Measurements from ENCODE around the gene FBXL7. TPM values are rescaled to one million over a fixed set of nuclear protein-coding genes. Genes with fewer than 3 reads are reported as not detected.

FBXL7 gene
- total and polyA plus RNA-seq, 5 experiments from 2014 or later, result not detected

GRCh38 chr5:15703901-15704300 is 203.9 kb downstream of the FBXL7 start:
- H3K36me3 Mint-ChIP-seq, result no peaks in the 10 kb centered on the region
- POLR2A ChIA-PET, result no interaction called here
- H3K4me1 Mint-ChIP-seq, result no peaks in the 10 kb centered on the region
- DNase-seq (no peak), ATAC-seq (no peak)
- H3K9me3 Mint-ChIP-seq, result peaks cover 0 to 28% (median 6%) of the 10 kb centered on the region in 9 donors
- no peak overlapping the region for H3K27ac Mint-ChIP-seq
- H3K4me3 Mint-ChIP-seq, result no peak overlapping the region
- peaks cover 0 to 4% (median 0%) of the 10 kb centered on the region in 5 donors for H3K27me3 Mint-ChIP-seq

DNA sequence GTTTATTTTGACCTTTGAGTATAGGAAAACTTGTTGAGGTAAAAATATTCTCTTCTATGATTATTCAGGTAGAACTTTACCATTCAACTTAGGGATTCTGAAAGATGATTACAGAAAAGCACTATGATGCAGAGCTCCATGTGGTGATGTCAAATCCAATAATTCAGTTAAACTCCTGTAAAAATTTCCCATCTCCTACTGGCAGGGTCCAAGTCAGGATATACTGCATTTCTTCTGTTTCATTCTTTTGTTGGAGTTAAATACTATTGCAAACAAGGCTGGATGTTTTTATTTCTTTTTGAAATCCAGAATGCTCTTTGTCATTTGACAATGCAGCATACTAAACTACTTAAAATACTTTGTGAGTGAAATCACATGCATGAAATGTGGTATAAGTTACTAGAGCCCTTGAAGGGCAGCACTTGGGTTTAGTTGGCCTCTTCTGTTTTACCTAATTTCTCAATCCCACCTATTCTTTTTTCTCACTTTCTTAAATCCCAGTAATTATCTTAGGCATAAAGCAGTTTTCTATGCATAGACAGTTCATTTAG is 204.5 kb downstream of the FBXL7 start:
- Mint-ChIP-seq H3K4me3 (no peak overlapping the region), H3K27me3 (peaks cover 0 to 4% (median 0%) of the 10 kb centered on the region in 5 donors), H3K36me3 (no peaks in the 10 kb centered on the region), H3K9me3 (peaks cover 0 to 22% (median 6%) of the 10 kb centered on the region in 9 donors), H3K27ac (no peak overlapping the region), H3K4me1 (no peaks in the 10 kb centered on the region)
- ATAC-seq, result no peak
- no peak for DNase-seq
- POLR2A ChIA-PET, result no interaction called here

DNA sequence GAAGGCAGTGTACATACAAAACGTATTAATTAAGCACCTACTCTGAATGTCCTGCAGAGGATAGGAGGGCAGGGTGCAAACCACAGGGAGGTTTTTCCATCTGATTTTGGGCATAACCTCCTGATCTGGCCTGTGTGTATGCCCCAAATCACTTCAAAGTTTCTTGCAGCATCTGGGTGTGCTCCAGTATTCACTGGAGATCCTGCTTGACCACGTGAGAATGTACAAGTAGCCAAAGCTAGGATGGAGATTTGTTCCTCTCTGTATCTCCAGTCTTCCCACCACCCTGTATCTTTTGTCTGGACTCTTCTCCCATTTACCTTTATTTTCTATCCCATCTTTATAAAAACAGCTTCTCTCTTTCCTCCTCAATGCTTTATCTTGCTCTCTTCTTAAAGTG is 207.7 kb downstream of the FBXL7 start:
- no peaks in the 10 kb centered on the region for H3K4me1 Mint-ChIP-seq
- H3K9me3 Mint-ChIP-seq, result peaks cover 0 to 25% (median 9%) of the 10 kb centered on the region in 9 donors
- H3K27ac Mint-ChIP-seq, result no peak overlapping the region
- no peak for DNase-seq
- no peak overlapping the region for H3K4me3 Mint-ChIP-seq
- POLR2A ChIA-PET, result no interaction called here
- no peak for ATAC-seq
- H3K27me3 Mint-ChIP-seq, result peaks cover 0 to 4% (median 0%) of the 10 kb centered on the region in 5 donors
- peaks cover 0 to 6% (median 0%) of the 10 kb centered on the region in 3 donors for H3K36me3 Mint-ChIP-seq

DNA sequence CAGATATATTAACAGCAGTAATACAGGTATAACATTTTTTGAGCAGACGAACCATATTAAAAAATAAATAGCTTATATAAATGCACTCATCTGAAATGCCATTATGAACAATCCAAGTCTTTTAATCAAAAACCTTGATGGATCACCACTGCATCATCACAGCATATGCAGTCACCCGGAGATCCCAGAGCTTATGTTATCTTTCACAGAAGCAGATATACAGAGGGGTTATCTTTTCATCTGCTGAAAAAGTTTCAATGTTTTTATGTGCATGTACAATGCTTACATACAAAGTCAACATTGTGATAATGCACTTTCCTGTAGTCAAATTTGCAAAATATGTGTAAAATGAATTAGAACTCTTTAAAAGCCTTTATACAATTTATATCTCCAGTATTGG is 211.9 kb downstream of the FBXL7 start:
- H3K9me3 Mint-ChIP-seq, result peaks cover 0 to 15% (median 9%) of the 10 kb centered on the region in 9 donors
- H3K4me1 Mint-ChIP-seq, result no peaks in the 10 kb centered on the region
- DNase-seq (no peak), ATAC-seq (no peak)
- H3K36me3 Mint-ChIP-seq, result peaks cover 0 to 6% (median 0%) of the 10 kb centered on the region in 3 donors
- H3K4me3 Mint-ChIP-seq, result no peak overlapping the region
- POLR2A ChIA-PET, result no interaction called here
- peaks cover 0 to 4% (median 0%) of the 10 kb centered on the region in 5 donors for H3K27me3 Mint-ChIP-seq
- no peak overlapping the region for H3K27ac Mint-ChIP-seq

DNA sequence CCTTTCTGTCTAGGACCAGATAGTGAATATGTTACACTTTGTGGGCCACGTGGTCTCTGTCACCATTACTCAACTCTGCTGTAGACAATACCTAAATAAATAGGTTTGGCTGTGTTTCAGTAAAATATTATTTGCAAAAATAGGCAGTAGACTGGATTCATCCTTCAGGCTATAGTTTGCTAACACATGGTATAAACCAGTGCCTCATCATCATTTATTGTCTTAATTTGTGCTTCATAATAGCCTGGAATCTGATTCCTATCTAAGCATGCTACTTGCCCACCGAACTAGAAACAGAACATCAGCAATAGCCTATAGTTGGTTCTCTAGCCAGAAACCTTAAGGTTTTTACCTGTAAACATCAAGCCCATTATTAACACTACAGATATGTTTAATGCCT is 215.6 kb downstream of the FBXL7 start:
- POLR2A ChIA-PET, result no interaction called here
- peaks cover 0 to 7% (median 5%) of the 10 kb centered on the region in 9 donors for H3K9me3 Mint-ChIP-seq

DNA sequence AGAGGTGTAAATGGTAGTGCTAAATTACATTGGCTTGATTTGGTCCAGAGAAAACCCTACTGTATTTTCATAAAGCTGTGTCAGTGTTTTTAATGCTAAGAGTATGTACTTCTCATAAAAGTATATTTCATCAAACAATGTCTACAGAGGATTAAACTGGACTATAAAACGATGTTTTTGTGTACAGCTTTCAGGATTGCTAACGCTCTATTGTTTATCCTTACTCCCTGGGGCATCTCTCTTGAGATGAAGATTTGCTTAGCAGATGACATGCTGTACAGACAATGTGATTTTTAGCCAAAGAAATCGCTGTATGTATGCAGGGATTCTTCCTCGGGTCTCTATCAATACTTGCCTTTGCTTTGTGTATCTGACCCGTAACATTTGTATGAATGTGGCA is 216.0 kb downstream of the FBXL7 start:
- POLR2A ChIA-PET, result no interaction called here
- Mint-ChIP-seq H3K4me3 (no peak overlapping the region), H3K9me3 (peaks cover 0 to 5% (median 2%) of the 10 kb centered on the region in 9 donors), H3K36me3 (peaks cover 0 to 5% (median 0%) of the 10 kb centered on the region in 3 donors), H3K27ac (no peak overlapping the region), H3K27me3 (no peaks in the 10 kb centered on the region), H3K4me1 (no peaks in the 10 kb centered on the region)
- DNase-seq, result no peak
- ATAC-seq, result no peak

More for the DNA sequence above, 215.6 kb downstream of the FBXL7 start:
- Mint-ChIP-seq H3K36me3 (peaks cover 0 to 6% (median 0%) of the 10 kb centered on the region in 3 donors), H3K4me3 (no peak overlapping the region), H3K4me1 (no peaks in the 10 kb centered on the region), H3K27me3 (no peaks in the 10 kb centered on the region), H3K27ac (no peak overlapping the region)
- DNase-seq (no peak), ATAC-seq (no peak)

- H3K4me1 Mint-ChIP-seq, result no peaks in the 10 kb centered on the region
- POLR2A ChIA-PET, result no interaction called here
- no peaks in the 10 kb centered on the region for H3K36me3 Mint-ChIP-seq
- no peak for DNase-seq
- ATAC-seq, result no peak
- H3K4me3 Mint-ChIP-seq, result no peak overlapping the region
- no peak overlapping the region for H3K27ac Mint-ChIP-seq
- peaks cover 0 to 5% (median 0%) of the 10 kb centered on the region in 9 donors for H3K9me3 Mint-ChIP-seq
- H3K27me3 Mint-ChIP-seq, result no peaks in the 10 kb centered on the region
Measured at GRCh38 chr5:15717001-15717400, 217.0 kb downstream of the FBXL7 start.

- Mint-ChIP-seq H3K4me3 (no peak overlapping the region), H3K36me3 (no peaks in the 10 kb centered on the region)
- no peak for DNase-seq
Measured at GRCh38 chr5:15718421-15719179, 218.6 kb downstream of the FBXL7 start.

DNA sequence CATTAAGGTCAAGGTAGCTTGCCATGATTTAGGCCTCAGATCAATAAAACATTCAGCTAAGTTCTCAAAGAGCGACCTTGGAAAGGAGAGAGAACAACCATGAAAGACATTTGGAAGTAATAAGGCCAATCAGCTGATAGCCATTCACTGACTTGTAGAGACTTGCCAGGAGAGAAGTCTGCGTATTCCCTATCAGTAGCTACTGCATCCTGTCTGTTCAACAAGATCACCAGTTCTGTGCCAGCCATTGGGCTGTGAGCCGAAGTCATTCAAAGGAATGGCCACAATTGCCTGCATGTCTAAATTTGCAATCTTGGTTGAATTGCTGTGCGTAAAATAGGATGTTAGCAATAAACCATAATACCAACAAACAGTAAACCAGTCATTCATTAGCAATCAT is 219.8 kb downstream of the FBXL7 start:
- peaks cover 0 to 4% (median 0%) of the 10 kb centered on the region in 9 donors for H3K9me3 Mint-ChIP-seq
- POLR2A ChIA-PET, result no interaction called here
- H3K36me3 Mint-ChIP-seq, result no peaks in the 10 kb centered on the region
- H3K27ac Mint-ChIP-seq, result no peak overlapping the region
- H3K4me3 Mint-ChIP-seq, result no peak overlapping the region
- ATAC-seq (no peak), DNase-seq (no peak)
- no peaks in the 10 kb centered on the region for H3K4me1 Mint-ChIP-seq
- H3K27me3 Mint-ChIP-seq, result no peaks in the 10 kb centered on the region

More at GRCh38 chr5:15718421-15719179, 218.6 kb downstream of the FBXL7 start:
- Mint-ChIP-seq H3K27ac (no peak overlapping the region), H3K27me3 (no peaks in the 10 kb centered on the region), H3K9me3 (peaks cover 0 to 5% (median 0%) of the 10 kb centered on the region in 9 donors), H3K4me1 (no peaks in the 10 kb centered on the region)
- ATAC-seq, result no peak
- POLR2A ChIA-PET, result no interaction called here

- ATAC-seq (no peak), DNase-seq (no peak)
- H3K4me3 Mint-ChIP-seq, result no peak overlapping the region
- H3K9me3 Mint-ChIP-seq, result peaks cover 0 to 9% (median 4%) of the 10 kb centered on the region in 9 donors
- no peaks in the 10 kb centered on the region for H3K27me3 Mint-ChIP-seq
- H3K4me1 Mint-ChIP-seq, result no peaks in the 10 kb centered on the region
- no peaks in the 10 kb centered on the region for H3K36me3 Mint-ChIP-seq
- H3K27ac Mint-ChIP-seq, result no peak overlapping the region
- POLR2A ChIA-PET, result no interaction called here
Measured at GRCh38 chr5:15720515-15720914, 220.5 kb downstream of the FBXL7 start.

DNA sequence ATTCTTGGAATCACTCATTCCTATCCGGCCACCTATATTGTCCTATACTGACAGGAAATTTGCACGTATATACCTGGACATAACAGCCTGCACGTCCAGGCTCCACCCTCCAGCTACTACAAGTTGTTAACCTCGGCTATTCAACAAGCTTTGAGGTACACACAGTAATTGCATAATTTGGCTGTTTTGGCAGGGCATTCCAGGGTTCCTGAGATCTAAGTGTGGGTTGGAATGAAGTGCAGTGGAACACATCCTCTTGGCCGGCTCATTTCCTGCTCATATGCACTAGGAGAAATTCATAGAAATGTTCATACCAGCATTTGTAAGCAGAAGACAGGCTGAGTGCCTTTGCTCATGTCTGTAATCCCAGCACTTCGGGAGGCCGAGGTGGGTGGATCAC is 222.3 kb downstream of the FBXL7 start:
- no peak for ATAC-seq
- no peaks in the 10 kb centered on the region for H3K27me3 Mint-ChIP-seq
- no peak overlapping the region for H3K4me3 Mint-ChIP-seq
- DNase-seq, result no peak
- no peak overlapping the region for H3K27ac Mint-ChIP-seq
- POLR2A ChIA-PET, result no interaction called here
- H3K9me3 Mint-ChIP-seq, result peaks cover 2 to 21% (median 5%) of the 10 kb centered on the region in 9 donors
- no peaks in the 10 kb centered on the region for H3K36me3 Mint-ChIP-seq
- H3K4me1 Mint-ChIP-seq, result no peaks in the 10 kb centered on the region

DNA sequence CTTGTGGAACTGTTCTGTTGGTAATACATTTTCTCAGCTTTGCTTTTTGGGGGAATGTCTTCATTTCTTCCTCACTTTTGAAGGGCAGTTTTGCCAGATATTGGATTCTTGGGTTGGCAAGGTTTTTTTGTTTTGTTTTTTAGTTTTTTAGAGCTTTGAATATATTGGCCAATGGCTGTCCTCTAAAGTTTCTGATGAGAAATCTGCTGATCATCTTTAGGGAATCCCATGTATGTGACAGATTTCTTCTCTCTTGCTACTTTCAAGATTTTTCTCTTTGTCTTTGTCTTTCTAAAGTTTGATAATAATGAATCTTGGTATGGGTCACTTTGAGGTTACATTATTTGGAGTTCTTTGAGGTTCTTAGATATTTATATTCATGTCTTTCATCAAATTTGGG is 227.4 kb downstream of the FBXL7 start:
- H3K4me1 Mint-ChIP-seq, result peaks cover 0 to 2% (median 0%) of the 10 kb centered on the region in 4 donors
- no peak overlapping the region for H3K27ac Mint-ChIP-seq
- DNase-seq, result no peak
- peaks cover 0 to 10% (median 0%) of the 10 kb centered on the region in 3 donors for H3K36me3 Mint-ChIP-seq
- POLR2A ChIA-PET, result no interaction called here
- peaks cover 0 to 9% (median 0%) of the 10 kb centered on the region in 5 donors for H3K27me3 Mint-ChIP-seq
- peaks cover 6 to 51% (median 20%) of the 10 kb centered on the region in 9 donors for H3K9me3 Mint-ChIP-seq
- ATAC-seq, result no peak
- no peak overlapping the region for H3K4me3 Mint-ChIP-seq

DNA sequence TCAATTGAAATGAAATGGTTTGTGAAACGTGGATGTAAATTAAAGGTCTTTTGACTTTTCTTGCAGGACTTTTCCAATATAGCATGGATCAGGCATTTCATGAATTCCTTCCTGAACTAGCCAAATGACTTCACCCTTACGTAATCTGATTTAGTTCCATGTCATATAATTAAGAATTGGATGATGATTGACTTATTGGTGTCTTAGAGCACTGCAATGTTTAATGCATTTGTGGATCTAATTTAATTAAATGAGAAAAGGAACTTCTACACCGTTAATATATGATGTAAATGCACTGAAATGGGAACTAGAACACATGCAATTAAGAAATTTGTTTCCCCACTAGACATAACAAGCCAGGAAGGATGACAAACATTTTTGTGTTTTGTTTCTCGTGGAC is 228.8 kb downstream of the FBXL7 start:
- no peak overlapping the region for H3K4me3 Mint-ChIP-seq
- peaks cover 0 to 2% (median 0%) of the 10 kb centered on the region in 4 donors for H3K4me1 Mint-ChIP-seq
- POLR2A ChIA-PET, result no interaction called here
- H3K9me3 Mint-ChIP-seq, result peaks cover 6 to 51% (median 20%) of the 10 kb centered on the region in 9 donors
- ATAC-seq (no peak), DNase-seq (no peak)
- H3K27ac Mint-ChIP-seq, result no peak overlapping the region
- H3K27me3 Mint-ChIP-seq, result peaks cover 0 to 9% (median 0%) of the 10 kb centered on the region in 5 donors
- H3K36me3 Mint-ChIP-seq, result peaks cover 0 to 10% (median 0%) of the 10 kb centered on the region in 3 donors
